HUES6 (cell line): ENCODE results near the gene ASXL3.

ENCODE experiments used
- H3K27ac ChIP-seq: 2 replicates; pipeline ENCODE4 v1.7.0; 2013; ENCODE audit warnings: low read depth, mild to moderate bottlenecking, low read length, inconsistent platforms
- H3K27me3 ChIP-seq: 2 replicates; pipeline ENCODE4 v1.6.1; 2013; ENCODE audit warnings: low read length; ENCODE audit not compliant: control insufficient read depth, insufficient read depth
- H3K36me3 ChIP-seq: 2 replicates; pipeline ENCODE4 v1.6.1; 2013; ENCODE audit warnings: low read length; ENCODE audit not compliant: control insufficient read depth, insufficient read depth
- H3K4me1 ChIP-seq: 2 replicates; pipeline ENCODE4 v1.6.1; 2013; ENCODE audit warnings: low read length; ENCODE audit not compliant: control insufficient read depth, insufficient read depth
- H3K4me3 ChIP-seq: 2 replicates; pipeline ENCODE4 v1.5.1; 2013; ENCODE audit warnings: low read depth, low read length
- H3K9ac ChIP-seq: one replicate; pipeline ENCODE4 v1.6.1; 2013; ENCODE audit warnings: mild to moderate bottlenecking, low read length
- H3K9me3 ChIP-seq: 2 replicates; pipeline ENCODE4 v1.6.1; 2013; ENCODE audit warnings: low read depth, low read length; ENCODE audit not compliant: control insufficient read depth, insufficient read depth

Gene ASXL3

GRCh38 chr18:33584548-33585430, 6.8 kb downstream of the ASXL3 start:
- Histone ChIP-seq H3K9ac (no peak overlapping the region), H3K36me3 (no peaks in the 10 kb centered on the region), H3K27me3 (peaks cover 7% of the 10 kb centered on the region), H3K9me3 (no peaks in the 10 kb centered on the region), H3K27ac (no peak overlapping the region), H3K4me3 (no peak overlapping the region), H3K4me1 (peaks cover 15% of the 10 kb centered on the region)

GRCh38 chr18:33585431-33585775, 7.4 kb downstream of the ASXL3 start:
- H3K4me3 ChIP-seq, result no peak overlapping the region
- no peaks in the 10 kb centered on the region for H3K36me3 ChIP-seq
- no peak overlapping the region for H3K9ac ChIP-seq
- H3K27me3 ChIP-seq, result peaks cover 2% of the 10 kb centered on the region; the same call in 1 of the 2 replicates
- peaks cover 15% of the 10 kb centered on the region for H3K4me1 ChIP-seq
- no peak overlapping the region for H3K27ac ChIP-seq
- H3K9me3 ChIP-seq, result no peaks in the 10 kb centered on the region

- H3K27ac ChIP-seq, result no peak overlapping the region
- no peak overlapping the region for H3K4me3 ChIP-seq
- H3K27me3 ChIP-seq, result no peaks in the 10 kb centered on the region
- H3K9me3 ChIP-seq, result no peaks in the 10 kb centered on the region
- no peak overlapping the region for H3K9ac ChIP-seq
- H3K36me3 ChIP-seq, result no peaks in the 10 kb centered on the region
- H3K4me1 ChIP-seq, result peaks cover 12% of the 10 kb centered on the region
These were observed 10.3 kb downstream of the ASXL3 start for GRCh38 chr18:33588361-33588760.

DNA sequence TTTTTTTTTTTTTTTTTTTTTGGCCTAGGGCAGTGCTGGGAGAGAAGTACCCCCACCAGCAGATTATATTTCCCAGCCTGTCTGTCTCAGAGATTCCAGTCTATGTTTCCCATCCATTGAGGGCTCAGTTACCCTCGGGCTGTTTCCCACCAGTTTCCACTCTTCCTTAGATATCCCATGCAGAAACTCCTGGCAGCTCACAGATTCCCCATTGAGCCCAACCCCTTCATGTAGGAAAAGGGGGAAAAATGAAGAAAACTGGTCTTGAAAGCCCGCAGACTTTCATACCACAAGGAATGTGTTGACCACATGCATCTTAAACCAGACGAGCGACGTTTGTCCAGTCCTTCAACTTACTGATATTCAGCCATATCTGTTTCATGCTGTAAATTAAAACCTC, 15.2 kb downstream of the ASXL3 start:
- H3K36me3 ChIP-seq, result no peaks in the 10 kb centered on the region
- H3K4me3 ChIP-seq, result no peak overlapping the region
- no peak overlapping the region for H3K9ac ChIP-seq
- peaks cover 12% of the 10 kb centered on the region for H3K4me1 ChIP-seq
- no peaks in the 10 kb centered on the region for H3K27me3 ChIP-seq
- H3K9me3 ChIP-seq, result no peaks in the 10 kb centered on the region
- H3K27ac ChIP-seq, result no peak overlapping the region

GRCh38 chr18:33594799-33595198, 16.8 kb downstream of the ASXL3 start:
- Histone ChIP-seq H3K36me3 (no peaks in the 10 kb centered on the region), H3K4me1 (peaks cover 12% of the 10 kb centered on the region), H3K9ac (no peak overlapping the region), H3K27me3 (no peaks in the 10 kb centered on the region), H3K9me3 (no peaks in the 10 kb centered on the region), H3K27ac (no peak overlapping the region), H3K4me3 (no peak overlapping the region)

DNA sequence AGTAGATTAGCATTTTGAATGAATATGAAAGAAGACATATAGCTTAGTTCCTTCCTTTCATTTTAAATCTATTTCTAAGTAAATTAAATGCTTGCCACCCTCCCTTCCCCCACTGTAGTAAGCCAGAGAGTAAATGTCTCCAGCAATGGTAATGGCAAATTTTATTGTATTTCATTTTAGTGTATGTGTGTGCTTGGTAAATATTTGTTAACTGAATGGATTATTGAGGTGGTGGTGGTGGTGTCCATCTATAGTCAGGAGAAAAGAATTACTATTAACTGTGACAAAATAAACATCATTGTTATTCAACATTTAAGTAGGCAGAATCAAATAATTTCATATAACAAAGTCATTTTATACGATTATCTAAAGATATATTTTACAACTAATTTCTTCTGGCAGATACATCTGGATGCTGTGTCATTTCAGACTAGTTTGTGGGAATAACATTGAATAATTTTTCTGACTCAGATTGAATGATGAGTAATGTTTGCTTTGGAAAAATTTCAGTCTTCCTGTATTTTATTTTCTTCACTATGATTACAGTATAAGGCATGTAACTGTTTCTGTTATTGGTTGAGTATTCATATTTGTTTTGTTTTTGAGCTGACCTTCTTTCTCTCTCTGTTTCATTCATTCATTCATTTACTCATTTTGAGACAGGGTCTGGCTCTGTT, 18.3 kb downstream of the ASXL3 start:
- Histone ChIP-seq H3K9me3 (no peaks in the 10 kb centered on the region), H3K4me3 (no peak overlapping the region), H3K27ac (no peak overlapping the region), H3K27me3 (no peaks in the 10 kb centered on the region), H3K4me1 (peaks cover 15% of the 10 kb centered on the region), H3K36me3 (no peaks in the 10 kb centered on the region), H3K9ac (no peak overlapping the region)

- Histone ChIP-seq H3K27ac (no peak overlapping the region), H3K9ac (no peak overlapping the region), H3K4me1 (peaks cover 10% of the 10 kb centered on the region), H3K9me3 (no peaks in the 10 kb centered on the region), H3K27me3 (no peaks in the 10 kb centered on the region), H3K36me3 (no peaks in the 10 kb centered on the region), H3K4me3 (no peak overlapping the region)
These were observed 22.8 kb downstream of the ASXL3 start for GRCh38 chr18:33600846-33601245.

DNA sequence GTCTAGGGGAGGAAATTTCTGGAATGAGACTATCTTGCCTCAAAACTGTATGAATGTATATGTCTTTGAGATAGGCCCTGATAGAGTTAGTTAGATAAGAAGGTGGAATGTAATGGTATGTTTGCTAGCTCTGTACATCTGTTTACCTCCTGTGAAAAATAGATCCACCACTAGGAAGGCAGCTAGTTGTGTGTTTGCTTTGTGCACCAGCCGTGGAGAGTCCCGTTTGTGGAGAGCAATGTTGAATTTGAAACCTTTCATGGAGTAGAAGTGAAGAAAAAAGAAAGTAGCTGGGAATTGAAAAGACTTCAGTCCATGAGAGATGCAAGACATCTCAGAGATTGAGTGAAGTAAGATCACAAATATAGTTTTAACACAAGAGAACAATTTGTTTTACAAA, 25.4 kb downstream of the ASXL3 start:
- peaks cover 4% of the 10 kb centered on the region; the same call in 1 of the 2 replicates for H3K4me1 ChIP-seq
- no peak overlapping the region for H3K27ac ChIP-seq
- H3K9ac ChIP-seq, result no peak overlapping the region
- no peaks in the 10 kb centered on the region for H3K9me3 ChIP-seq
- no peaks in the 10 kb centered on the region for H3K27me3 ChIP-seq
- no peaks in the 10 kb centered on the region for H3K36me3 ChIP-seq
- no peak overlapping the region for H3K4me3 ChIP-seq

GRCh38 chr18:33605250-33605649, 27.2 kb downstream of the ASXL3 start:
- no peaks in the 10 kb centered on the region for H3K36me3 ChIP-seq
- no peaks in the 10 kb centered on the region for H3K9me3 ChIP-seq
- H3K4me1 ChIP-seq, result peaks cover 4% of the 10 kb centered on the region; the same call in 1 of the 2 replicates
- no peaks in the 10 kb centered on the region for H3K27me3 ChIP-seq
- no peak overlapping the region for H3K4me3 ChIP-seq
- H3K27ac ChIP-seq, result no peak overlapping the region
- no peak overlapping the region for H3K9ac ChIP-seq

- no peaks in the 10 kb centered on the region for H3K27me3 ChIP-seq
- H3K27ac ChIP-seq, result no peak overlapping the region
- no peaks in the 10 kb centered on the region for H3K9me3 ChIP-seq
- no peak overlapping the region for H3K9ac ChIP-seq
- H3K36me3 ChIP-seq, result no peaks in the 10 kb centered on the region
- no peak overlapping the region for H3K4me3 ChIP-seq
- H3K4me1 ChIP-seq, result no peaks in the 10 kb centered on the region
These were observed 28.6 kb downstream of the ASXL3 start for GRCh38 chr18:33606621-33607020.

- Histone ChIP-seq H3K4me1 (no peaks in the 10 kb centered on the region), H3K27ac (no peak overlapping the region), H3K9me3 (no peaks in the 10 kb centered on the region), H3K9ac (no peak overlapping the region), H3K4me3 (no peak overlapping the region), H3K27me3 (no peaks in the 10 kb centered on the region), H3K36me3 (no peaks in the 10 kb centered on the region)
These were observed 33.6 kb downstream of the ASXL3 start for GRCh38 chr18:33611525-33612135.
